Ascending aorta (tissue), 2 donors: ENCODE measurements around the gene HYAL1. TPM values are rescaled to one million over a fixed set of nuclear protein-coding genes. Genes with fewer than 3 reads are reported as not detected.

Source experiments
- DNase-seq, 2 donors: peaks; one replicate each; pipeline ENCODE4 v3.0.0-alpha.2; 2019; ENCODE audit warnings: low spot score in 2 of 2
- H3K27ac ChIP-seq, 2 donors: fragments of 200-600 bp; sonication (generic); one replicate each; pipeline ENCODE4 v1.5.1; 2016 to 2017; ENCODE audit warnings: mild to moderate bottlenecking in 1 of 2
- H3K27me3 ChIP-seq: fragments of 200-600 bp; sonication (generic); one replicate; pipeline ENCODE4 v1.5.1; 2017
- H3K36me3 ChIP-seq, 2 donors: fragments of 200-600 bp; sonication (generic); one replicate each; pipeline ENCODE4 v1.5.1; 2016
- H3K4me1 ChIP-seq, 2 donors: fragments of 200-600 bp; sonication (generic); one replicate each; pipeline ENCODE4 v1.5.1; 2016 to 2017; ENCODE audit warnings: mild to moderate bottlenecking in 1 of 2
- H3K4me3 ChIP-seq, 2 donors: fragments of 200-600 bp; sonication (generic); one replicate each; pipeline ENCODE4 v1.5.1; 2016 to 2017; ENCODE audit warnings: mild to moderate bottlenecking in 1 of 2
- H3K9me3 ChIP-seq, 2 donors: fragments of 200-600 bp; sonication (generic); one replicate each; pipeline ENCODE4 v1.5.1; 2016
- intact Hi-C: fragments of 100-400 bp; cut with DNase I; formaldehyde crosslinking; loops from one replicate; pipeline ENCODE4 v1.15.1; 2023
- total RNA-seq: library from RNA; depleted of rRNA; stranded (reverse); fragments of >200 nt; gene quantifications from one replicate; pipeline ENCODE4 v1.1.0, GENCODE V29; 2016
- TF ChIP-seq, protein P1 (sequence below), 3 experiments: fragments of 200-600 bp in 2 of 3; fragments of 450-650 bp in 1 of 3; sonication (generic) in 2 of 3; IDR thresholded peaks; one replicate each; pipeline ENCODE4 v1.5.1; 2016 to 2019; ENCODE audit warnings: antibody characterized with exemption in 3 of 3, mild to moderate bottlenecking in 1 of 3, moderate library complexity in 1 of 3

Gene HYAL1, protein sequence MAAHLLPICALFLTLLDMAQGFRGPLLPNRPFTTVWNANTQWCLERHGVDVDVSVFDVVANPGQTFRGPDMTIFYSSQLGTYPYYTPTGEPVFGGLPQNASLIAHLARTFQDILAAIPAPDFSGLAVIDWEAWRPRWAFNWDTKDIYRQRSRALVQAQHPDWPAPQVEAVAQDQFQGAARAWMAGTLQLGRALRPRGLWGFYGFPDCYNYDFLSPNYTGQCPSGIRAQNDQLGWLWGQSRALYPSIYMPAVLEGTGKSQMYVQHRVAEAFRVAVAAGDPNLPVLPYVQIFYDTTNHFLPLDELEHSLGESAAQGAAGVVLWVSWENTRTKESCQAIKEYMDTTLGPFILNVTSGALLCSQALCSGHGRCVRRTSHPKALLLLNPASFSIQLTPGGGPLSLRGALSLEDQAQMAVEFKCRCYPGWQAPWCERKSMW
- total RNA-seq: 49.5 TPM

DNA sequence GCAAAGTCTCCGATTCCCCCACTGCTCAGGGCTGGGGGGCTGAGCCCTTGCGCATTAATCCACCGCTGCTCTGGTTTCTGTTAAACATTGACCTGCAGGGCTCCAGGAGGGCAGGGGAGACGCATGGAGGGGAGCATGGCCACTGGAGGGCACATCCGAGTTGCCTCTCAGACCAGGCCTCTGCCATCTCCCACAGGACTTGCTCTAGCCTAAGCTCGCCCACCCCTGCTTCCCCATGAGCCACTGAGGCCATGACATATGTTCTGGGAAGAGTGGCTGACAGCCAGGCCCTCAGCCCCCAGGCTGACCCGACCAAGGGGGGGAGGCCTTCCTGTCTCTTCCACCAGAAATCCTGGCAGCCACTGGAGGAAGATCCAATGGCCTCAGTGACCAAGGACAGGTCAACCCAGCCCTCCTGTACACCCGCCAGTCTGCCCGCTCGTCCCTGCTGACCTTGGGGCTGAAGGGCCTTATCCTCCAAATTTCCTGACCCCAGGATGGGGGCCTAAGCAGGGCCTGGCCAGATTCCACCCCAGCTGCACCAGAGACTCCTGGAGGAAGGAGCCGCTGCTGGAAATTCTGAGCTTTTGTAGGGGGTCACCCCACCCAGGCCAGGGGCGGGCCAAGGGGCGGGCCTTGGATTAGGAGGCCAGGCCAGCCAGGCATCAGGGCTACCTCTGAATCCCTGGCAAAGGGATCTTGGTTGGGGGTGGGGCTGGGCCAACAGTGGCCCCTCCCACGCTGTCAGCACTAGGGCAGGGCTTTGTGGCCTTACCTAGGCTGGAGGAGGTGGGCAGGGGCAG lies at the start of gene HYAL1:
Gene HYAL1 (minus strand): TSS at position 562 of the 803 bp plus-strand sequence. CDS start 618 bp downstream, outside the sequence.
- H3K9me3 ChIP-seq: no peaks in the 10 kb centered on the region
- no peak for DNase-seq
- intact Hi-C loops: no loop called here
- peak within 1 kb of the TSS; percentile 17 to 38 for H3K27ac ChIP-seq
- TF ChIP-seq, protein P1, sequence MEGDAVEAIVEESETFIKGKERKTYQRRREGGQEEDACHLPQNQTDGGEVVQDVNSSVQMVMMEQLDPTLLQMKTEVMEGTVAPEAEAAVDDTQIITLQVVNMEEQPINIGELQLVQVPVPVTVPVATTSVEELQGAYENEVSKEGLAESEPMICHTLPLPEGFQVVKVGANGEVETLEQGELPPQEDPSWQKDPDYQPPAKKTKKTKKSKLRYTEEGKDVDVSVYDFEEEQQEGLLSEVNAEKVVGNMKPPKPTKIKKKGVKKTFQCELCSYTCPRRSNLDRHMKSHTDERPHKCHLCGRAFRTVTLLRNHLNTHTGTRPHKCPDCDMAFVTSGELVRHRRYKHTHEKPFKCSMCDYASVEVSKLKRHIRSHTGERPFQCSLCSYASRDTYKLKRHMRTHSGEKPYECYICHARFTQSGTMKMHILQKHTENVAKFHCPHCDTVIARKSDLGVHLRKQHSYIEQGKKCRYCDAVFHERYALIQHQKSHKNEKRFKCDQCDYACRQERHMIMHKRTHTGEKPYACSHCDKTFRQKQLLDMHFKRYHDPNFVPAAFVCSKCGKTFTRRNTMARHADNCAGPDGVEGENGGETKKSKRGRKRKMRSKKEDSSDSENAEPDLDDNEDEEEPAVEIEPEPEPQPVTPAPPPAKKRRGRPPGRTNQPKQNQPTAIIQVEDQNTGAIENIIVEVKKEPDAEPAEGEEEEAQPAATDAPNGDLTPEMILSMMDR (IDR thresholded peaks at IDR 0.05): no peak
- H3K27me3 ChIP-seq: no peaks in the 10 kb centered on the region
- H3K4me3 ChIP-seq: peak within 1 kb of the TSS; percentile 17 to 33
- no peaks in the 10 kb centered on the region for H3K36me3 ChIP-seq
- peaks cover 13 to 16% of the 10 kb centered on the region in 2 donors for H3K4me1 ChIP-seq

DNA sequence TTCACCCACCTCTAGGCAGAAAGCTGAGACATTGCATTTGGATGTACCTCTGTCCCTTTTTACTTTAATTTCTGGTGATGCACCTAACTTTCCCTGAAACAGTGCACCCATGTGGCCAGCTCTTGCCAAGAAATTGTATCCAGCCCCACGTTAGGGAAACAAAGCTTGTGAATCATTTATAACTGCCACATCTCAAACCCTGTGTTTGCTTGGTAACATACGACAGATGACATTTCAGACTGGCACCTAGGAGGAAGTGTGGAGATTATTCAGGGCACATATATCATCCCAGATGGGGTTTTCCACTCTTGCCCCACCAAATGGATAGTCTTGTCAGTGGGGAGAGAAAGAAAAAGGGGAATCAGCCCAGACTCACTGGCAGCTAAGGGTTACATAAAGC lies 49.4 kb upstream of the HYAL1 start:
- Histone ChIP-seq H3K27ac (no peak overlapping the region), H3K27me3 (no peaks in the 10 kb centered on the region), H3K4me1 (peaks cover 19 to 41% of the 10 kb centered on the region in 2 donors), H3K36me3 (peaks cover 18 to 49% of the 10 kb centered on the region in 2 donors), H3K9me3 (no peaks in the 10 kb centered on the region), H3K4me3 (no peak overlapping the region)
- TF ChIP-seq, protein P1 (IDR thresholded peaks at IDR 0.05): peak in 1 of 3 experiments; percentile 14
- DNase-seq: no peak
- intact Hi-C loops: loop anchor here (5.0 kb wide), 1 partner anchor 250 kb away; no protein-coding TSS in a partner anchor

DNA sequence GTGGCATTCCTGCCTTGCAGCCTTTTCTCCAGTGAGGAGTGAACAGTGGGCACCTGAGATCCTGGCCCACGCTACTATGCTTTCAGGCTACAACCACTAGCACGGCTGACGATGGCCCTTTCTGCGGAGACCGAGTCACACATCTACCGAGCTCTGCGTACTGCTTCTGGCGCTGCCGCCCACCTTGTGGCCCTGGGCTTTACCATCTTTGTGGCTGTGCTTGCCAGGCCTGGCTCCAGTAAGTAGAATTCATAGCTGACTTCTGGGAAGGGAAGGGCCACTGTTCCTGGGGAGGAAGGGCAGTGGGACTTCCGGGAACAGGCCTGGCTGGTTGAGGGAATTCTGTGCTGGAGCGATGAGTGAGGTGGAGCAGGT lies 47.9 kb upstream of the HYAL1 start:
- Histone ChIP-seq H3K27ac (peak overlapping the region; percentile 89 to 93), H3K4me1 (peaks cover 15 to 27% of the 10 kb centered on the region in 2 donors), H3K27me3 (no peaks in the 10 kb centered on the region), H3K4me3 (peak overlapping the region; percentile 63 to 76), H3K9me3 (no peaks in the 10 kb centered on the region), H3K36me3 (peaks cover 18 to 46% of the 10 kb centered on the region in 2 donors)
- DNase-seq: no peak
- TF ChIP-seq, protein P1 (IDR thresholded peaks at IDR 0.05): no peak
- intact Hi-C loops: loop anchor here (5.0 kb wide), 1 partner anchor 251 kb away; no protein-coding TSS in a partner anchor

DNA sequence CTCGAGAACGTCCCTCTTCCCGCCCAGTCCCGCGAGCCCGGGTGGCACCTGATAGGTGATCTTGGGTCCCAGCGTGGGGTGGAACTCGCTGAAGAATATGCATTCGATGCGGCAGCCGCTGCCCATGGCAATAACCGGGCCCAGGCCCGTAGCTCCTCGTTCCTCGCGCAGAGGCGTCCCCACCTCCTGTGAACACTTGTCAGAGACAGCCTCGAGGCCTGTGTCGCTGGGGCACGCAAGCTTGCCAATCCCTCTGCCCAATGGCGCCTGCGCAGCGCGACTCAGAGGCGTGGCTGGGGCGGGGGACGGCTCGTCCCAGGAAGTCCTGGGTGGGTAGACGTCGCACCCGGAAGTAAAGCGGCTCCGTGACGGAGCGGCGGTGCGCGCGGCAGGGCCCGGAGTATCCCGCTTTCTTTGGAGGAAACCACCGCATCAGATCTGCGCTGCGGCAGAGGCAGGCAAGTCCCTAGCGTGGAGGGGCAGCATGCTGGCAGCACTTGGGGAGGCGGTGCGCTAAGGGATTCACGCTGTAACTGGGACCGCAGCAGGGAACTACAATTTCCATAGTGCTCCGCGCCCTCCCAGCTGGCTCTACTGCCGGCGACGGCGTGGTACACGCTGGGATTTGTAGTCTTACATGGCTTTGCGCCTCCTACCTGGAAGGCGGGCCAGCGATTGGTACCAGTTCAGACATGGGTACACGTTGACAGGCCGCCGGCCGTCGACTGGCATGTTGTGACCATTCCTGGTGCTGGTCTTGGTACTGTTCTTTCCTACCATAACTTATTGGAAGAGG lies 47.4 kb upstream of the HYAL1 start, which contains the start of the genes CYB561D2 and NPRL2:
Gene CYB561D2 (plus strand): TSS at position 336 of the 796 bp plus-strand sequence. CDS start 572 bp downstream, outside the sequence.
Gene NPRL2 (minus strand): TSS at position 249 of the 796 bp plus-strand sequence. CDS start 123 bp downstream, at position 126.
- Histone ChIP-seq H3K9me3 (no peaks in the 10 kb centered on the region), H3K4me3 (peak within 1 kb of the TSS; percentile 63 to 76), H3K27ac (peak within 1 kb of the TSS; percentile 89 to 93), H3K27me3 (no peaks in the 10 kb centered on the region), H3K36me3 (peaks cover 18 to 40% of the 10 kb centered on the region in 2 donors), H3K4me1 (peaks cover 14 to 22% of the 10 kb centered on the region in 2 donors)
- intact Hi-C loops: loop anchor here (1.0 to 5.0 kb wide), 2 partner anchors 9 to 252 kb away; partner anchors contain the start of gene TMEM115
- TF ChIP-seq, protein P1 (IDR thresholded peaks at IDR 0.05): no peak
- peak; percentile 89 to 98 for DNase-seq

DNA sequence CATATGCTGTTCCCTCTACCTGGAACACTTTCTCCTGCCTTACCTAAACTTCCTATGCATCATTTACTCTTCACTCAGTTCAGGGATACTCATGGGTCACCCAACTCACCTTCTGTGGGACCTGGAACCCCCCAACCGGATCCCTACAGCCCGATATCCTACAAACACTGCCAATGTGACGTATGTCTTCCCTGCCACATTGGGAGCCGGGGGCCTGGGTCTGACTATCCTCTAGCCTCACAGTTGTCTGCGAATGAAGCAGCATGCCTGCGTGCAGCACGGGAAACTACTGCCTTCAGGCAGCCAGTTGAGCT lies 46.8 kb upstream of the HYAL1 start:
- Histone ChIP-seq H3K4me1 (peaks cover 18 to 25% of the 10 kb centered on the region in 2 donors), H3K4me3 (peak overlapping the region; percentile 63 to 76), H3K27ac (peak overlapping the region; percentile 89 to 93), H3K9me3 (no peaks in the 10 kb centered on the region), H3K27me3 (no peaks in the 10 kb centered on the region), H3K36me3 (peaks cover 16 to 34% of the 10 kb centered on the region in 2 donors)
- TF ChIP-seq, protein P1 (IDR thresholded peaks at IDR 0.05): no peak
- intact Hi-C loops: loop anchor here (1.0 to 5.0 kb wide), 2 partner anchors 9 to 252 kb away; partner anchors contain the start of gene TMEM115
- DNase-seq: no peak
